Mammary epithelial cell (primary cell): ENCODE results near the gene FUT9.

Experiments
- CTCF ChIP-seq, 2 donors: IDR thresholded peaks in 1 of 2; conservative IDR thresholded peaks in 1 of 2; 2 replicates each; pipeline ENCODE4 v1.5.1; 2011 to 2012; ENCODE audit warnings: inconsistent platforms in 2 of 2, low read length in 2 of 2, mild to moderate bottlenecking in 2 of 2, control low read depth in 1 of 2, low read depth in 1 of 2; ENCODE audit not compliant: insufficient read depth in 1 of 2; ENCODE audit errors: extremely low read depth in 1 of 2
- EZH2 ChIP-seq: IDR thresholded peaks from 2 replicates; pipeline ENCODE4 v1.6.1; 2012; ENCODE audit warnings: low read length, inconsistent platforms, borderline replicate concordance

DNA sequence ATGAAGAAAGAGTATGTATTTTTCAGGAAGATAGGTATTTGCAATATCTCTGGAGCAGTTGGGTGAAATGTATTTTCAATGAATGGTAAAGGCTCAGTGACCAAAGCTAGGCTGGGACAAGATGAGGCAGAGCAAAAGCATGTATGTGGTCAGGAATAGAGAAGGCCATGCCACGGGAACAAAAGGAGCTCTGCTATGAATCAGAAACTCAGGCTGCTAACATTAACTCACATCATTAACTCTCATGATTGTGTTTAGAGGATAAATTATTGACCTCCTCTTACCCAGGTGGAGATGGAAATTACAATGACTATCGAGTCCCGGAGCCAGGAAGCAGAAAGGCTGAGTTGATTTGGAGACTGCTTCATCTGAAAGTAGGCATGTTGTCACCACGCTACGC is 220.2 kb downstream of the FUT9 start:
- TF ChIP-seq CTCF (conservative IDR thresholded peaks at IDR 0.05 in 1 of 2, IDR thresholded peaks at IDR 0.05 in 1 of 2; ENCODE audit: extremely low read depth in 1 of 2, insufficient read depth in 1 of 2, low read depth in 1 of 2, low read length in 2 of 2) (no peak), EZH2 (no peak)
